Heart right ventricle (tissue), 16 donors: ENCODE data around the gene RFX1. TPM values are rescaled to one million over a fixed set of nuclear protein-coding genes. Genes with fewer than 3 reads are reported as not detected.

Experiments
- ATAC-seq, 8 donors: fragments of 200-7000 bp; cut with Tn5 transposase; one replicate each; pipeline ENCODE4 v1.9.1; 2020; ENCODE audit warnings: mild to moderate bottlenecking in 8 of 8, moderate library complexity in 8 of 8, moderate number of reproducible peaks in 1 of 8
- DNase-seq, 2 donors: peaks; one replicate each; pipeline ENCODE4 v3.0.0-alpha.2; 2020
- H3K27ac ChIP-seq, 10 donors: fragments of 200-600 bp; sonication (generic) in 2 of 10; one replicate each; pipeline versions ENCODE4 v1.5.0 to v1.8.0; 2020 to 2022; ENCODE audit warnings: mild to moderate bottlenecking in 3 of 10
- H3K27me3 ChIP-seq, 7 donors: fragments of 200-600 bp; one replicate each; pipeline ENCODE4 v1.8.0; 2021 to 2022; ENCODE audit warnings: mild to moderate bottlenecking in 2 of 7
- H3K36me3 ChIP-seq, 9 donors: fragments of 200-600 bp; sonication (generic) in 1 of 9; one replicate each; pipeline versions ENCODE4 v1.5.0 to v1.8.0; 2020 to 2022; ENCODE audit warnings: mild to moderate bottlenecking in 2 of 9
- H3K4me1 ChIP-seq, 9 donors: fragments of 200-600 bp; sonication (generic) in 1 of 9; one replicate each; pipeline versions ENCODE4 v1.5.0 to v1.8.0; 2020 to 2022; ENCODE audit warnings: mild to moderate bottlenecking in 4 of 9
- H3K4me3 ChIP-seq, 10 donors: fragments of 200-600 bp; sonication (generic) in 2 of 10; one replicate each; pipeline versions ENCODE4 v1.5.0 to v1.8.0; 2020 to 2022; ENCODE audit warnings: mild to moderate bottlenecking in 7 of 10, moderate library complexity in 2 of 10
- H3K9me3 ChIP-seq, 11 donors: fragments of 200-600 bp in 10 of 11; sonication (generic) in 2 of 11; one replicate each; pipeline versions ENCODE4 v1.5.0 to v1.8.0; 2013 to 2022; ENCODE audit warnings: mild to moderate bottlenecking in 2 of 11, control low read depth in 1 of 11, moderate library complexity in 1 of 11
- WGBS, 2 donors: extraction: QIAGEN DNeasy Blood & Tissue Kit; methylation state at CpG; one replicate each; pipeline ENCODE4 v1.1.7; 2013; ENCODE audit warnings: inconsistent platforms in 1 of 2; 5-methylcytosine and 5-hydroxymethylcytosine counted together
- intact Hi-C, 10 donors: fragments of 100-400 bp; cut with DNase I; formaldehyde crosslinking; loops; one replicate each; pipeline versions ENCODE4 v1.11.1 to v1.14.2; 2022
- polyA plus RNA-seq, 2 donors: library from polyadenylated mRNA; stranded (reverse); fragments of 200-250 nt; gene quantifications; one replicate each; pipeline ENCODE4 v1.2.3, GENCODE V29; 2013
- total RNA-seq, 10 donors: library from RNA; stranded (reverse); fragmentation: NEBNext Ultra II Directional in 3 of 10; extraction: Animal tissue kit (Norgen Biotek cat#: 25700) in 3 of 10; gene quantifications; one replicate each; pipeline versions ENCODE4 v1.2.1 to v1.2.4, GENCODE V29; 2021 to 2023
- TF ChIP-seq, protein P1 (sequence below), 9 donors: fragments of 200-600 bp; sonication (generic) in 2 of 9; IDR thresholded peaks; one replicate each; pipeline versions ENCODE4 v1.5.0 to v1.8.0; 2021 to 2022; ENCODE audit warnings: antibody characterized with exemption in 9 of 9, mild to moderate bottlenecking in 5 of 9, moderate library complexity in 1 of 9
- donor health status: Arrhythmogenic right ventricular cardiomyopathy.
- donor health status: ischemic (EF 13 %, LVEDD 7.1; RV severe dilation, severe dysfunction).
- donor health status: healthy with polysubstance abuse.
- donor health status: DM: no; HTN: yes; CAD: no.
- donor health status: DM: no; HTN: no; CAD: no.
- donor health status: ischemic (EF 25% LVEDD 6.9; RV normal size, moderate dysfunction).
- donor health status: ischemic (EF 25% LVEDD 5.7; RV mildly dilated, moderate dysfunction).
- donor health status: healthy.
- donor health status: DM: yes; HTN: yes; CAD: no.
- donor health status: Ischemic cardiomyopathy.
- donor health status: ischemic (EF 35%, LVEDD 5.7; RV mildly dilated, moderate dysfunction).
- donor health status: nonischemic (EF 11% LVEDD 7.7; RV severe dilation, severe dysfunction).
- donor health status: DM: yes; HTN: yes; CAD: no.
- donor health status: PGD.
- donor health status: ischemic (EF 29% LVEDD 5.4; RV normal size, mild dysfunction).
- donor health status: nonischemic (EF 23%, LVEDD 6.1; RV moderate dilation, normal function).

Gene RFX1
- total and polyA plus RNA-seq, 12 donors = 2.7 to 15.8 (median 11.8) TPM

DNA sequence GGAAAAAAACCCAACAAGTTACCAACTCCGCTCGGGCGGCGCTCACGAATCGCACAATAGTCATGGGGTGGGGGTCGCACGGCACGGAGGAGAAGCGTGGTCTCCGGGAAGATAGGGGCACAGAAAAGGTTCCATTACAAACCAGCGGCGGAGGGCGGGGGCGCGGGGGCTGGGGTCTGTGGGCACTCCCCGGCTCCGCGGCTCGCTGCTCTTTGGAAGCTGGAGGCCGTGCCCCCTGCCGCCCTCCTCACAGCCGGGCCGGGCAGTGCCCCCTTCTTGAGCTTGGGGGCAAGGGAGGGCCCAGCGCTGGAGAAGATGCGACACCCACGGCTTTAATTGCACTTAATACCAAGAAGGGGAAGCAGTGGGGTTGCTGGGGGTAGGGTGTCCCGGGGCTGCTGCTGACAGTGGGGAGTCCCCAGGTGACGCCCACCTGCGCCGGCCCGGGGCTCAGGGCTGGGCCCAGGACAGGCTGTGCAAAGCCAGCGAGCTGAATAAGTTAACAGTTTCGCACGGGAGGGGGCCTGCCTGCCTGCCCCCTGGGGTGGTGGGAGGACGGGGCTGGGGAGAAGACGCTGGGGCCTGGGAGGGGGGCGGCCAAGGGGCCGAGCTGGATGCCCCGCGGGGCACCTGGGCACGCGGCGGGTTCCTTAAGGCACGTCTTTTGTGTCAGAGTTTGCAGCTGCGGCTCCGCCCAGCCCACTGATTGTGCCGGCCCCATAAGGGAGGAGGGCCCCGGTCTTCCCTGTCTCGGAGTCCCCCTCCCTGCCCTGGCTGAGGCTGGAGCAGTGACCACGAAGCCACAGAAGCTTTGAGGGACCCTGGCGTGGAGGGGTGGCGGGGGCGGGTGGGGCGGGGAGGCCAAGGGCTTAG lies 44.1 kb downstream of the RFX1 start:
- intact Hi-C loops = loop anchor here in 1 of 10 donors (10.0 kb wide), 1 partner anchor 83 kb away; no protein-coding TSS in a partner anchor
- Histone ChIP-seq H3K27ac (no peak overlapping the region), H3K9me3 (no peaks in the 10 kb centered on the region), H3K4me1 (peaks cover 0 to 16% (median 0%) of the 10 kb centered on the region in 9 donors), H3K4me3 (peak overlapping the region in 6 of 10 donors; percentile 8 to 33 (median 16)), H3K36me3 (peaks cover 0 to 100% (median 51%) of the 10 kb centered on the region in 9 donors), H3K27me3 (no peaks in the 10 kb centered on the region)
- ATAC-seq = peak in 2 of 8 donors; percentile 4 to 20
- TF ChIP-seq, protein P1, sequence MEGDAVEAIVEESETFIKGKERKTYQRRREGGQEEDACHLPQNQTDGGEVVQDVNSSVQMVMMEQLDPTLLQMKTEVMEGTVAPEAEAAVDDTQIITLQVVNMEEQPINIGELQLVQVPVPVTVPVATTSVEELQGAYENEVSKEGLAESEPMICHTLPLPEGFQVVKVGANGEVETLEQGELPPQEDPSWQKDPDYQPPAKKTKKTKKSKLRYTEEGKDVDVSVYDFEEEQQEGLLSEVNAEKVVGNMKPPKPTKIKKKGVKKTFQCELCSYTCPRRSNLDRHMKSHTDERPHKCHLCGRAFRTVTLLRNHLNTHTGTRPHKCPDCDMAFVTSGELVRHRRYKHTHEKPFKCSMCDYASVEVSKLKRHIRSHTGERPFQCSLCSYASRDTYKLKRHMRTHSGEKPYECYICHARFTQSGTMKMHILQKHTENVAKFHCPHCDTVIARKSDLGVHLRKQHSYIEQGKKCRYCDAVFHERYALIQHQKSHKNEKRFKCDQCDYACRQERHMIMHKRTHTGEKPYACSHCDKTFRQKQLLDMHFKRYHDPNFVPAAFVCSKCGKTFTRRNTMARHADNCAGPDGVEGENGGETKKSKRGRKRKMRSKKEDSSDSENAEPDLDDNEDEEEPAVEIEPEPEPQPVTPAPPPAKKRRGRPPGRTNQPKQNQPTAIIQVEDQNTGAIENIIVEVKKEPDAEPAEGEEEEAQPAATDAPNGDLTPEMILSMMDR (IDR thresholded peaks at IDR 0.05) = no peak
- 77 to 79% methylated on average over 45 to 55 of the region's 55 CpGs for WGBS, 2 donors
- no peak for DNase-seq

DNA sequence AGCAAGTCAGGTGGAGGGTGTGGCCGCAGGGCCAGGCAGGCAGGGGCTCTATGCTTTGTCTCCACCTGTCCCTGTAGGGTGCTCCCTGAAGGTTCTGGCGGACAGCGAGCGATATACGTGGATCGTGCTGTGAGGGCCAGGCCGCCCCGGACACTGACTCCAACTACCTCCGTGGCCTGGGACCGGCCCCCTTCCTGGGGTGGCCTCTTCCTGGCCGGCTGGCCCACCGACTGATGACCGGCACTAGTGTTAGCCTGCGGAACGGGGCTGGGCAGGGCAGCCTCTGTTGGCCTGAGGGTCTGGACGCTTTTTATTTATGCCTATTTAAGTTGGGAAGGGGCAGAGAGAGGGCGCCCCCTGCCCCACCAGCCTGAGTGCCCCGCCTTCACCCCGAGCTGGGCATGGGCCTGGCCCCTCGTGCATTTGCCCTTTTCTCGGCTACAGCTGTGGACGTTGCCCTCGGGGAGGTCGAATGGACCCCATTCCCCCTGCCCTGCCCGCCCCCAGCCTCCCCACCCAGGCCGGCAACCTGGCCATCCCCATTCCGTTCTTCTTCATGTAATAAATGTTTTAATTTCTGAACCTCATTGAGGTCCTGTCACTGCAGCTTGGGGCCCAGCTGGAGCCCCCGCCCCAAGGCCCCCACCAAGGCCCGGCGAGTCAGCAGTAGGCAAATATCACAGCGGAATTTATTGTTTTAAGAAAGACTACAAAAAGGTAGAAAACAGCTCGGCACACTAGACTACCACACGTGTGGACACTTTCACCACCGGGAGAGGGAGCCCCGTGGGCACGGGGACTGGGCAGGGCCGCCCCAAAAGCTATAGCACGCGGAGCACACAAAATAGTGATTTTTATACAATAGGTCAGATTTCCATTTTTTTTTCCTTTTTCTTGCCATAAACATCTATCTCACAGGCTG lies 45.0 kb downstream of the RFX1 start:
- peaks cover 0 to 100% (median 52%) of the 10 kb centered on the region in 9 donors for H3K36me3 ChIP-seq
- DNase-seq = no peak
- 94% methylated on average over 39 of the region's 39 CpGs for WGBS, 2 donors
- peaks cover 0 to 22% (median 0%) of the 10 kb centered on the region in 9 donors for H3K4me1 ChIP-seq
- intact Hi-C loops = loop anchor here in 1 of 10 donors (10.0 kb wide), 1 partner anchor 84 kb away; no protein-coding TSS in a partner anchor
- ATAC-seq = no peak
- H3K27ac ChIP-seq = no peak overlapping the region
- H3K9me3 ChIP-seq = no peaks in the 10 kb centered on the region
- TF ChIP-seq, protein P1 (IDR thresholded peaks at IDR 0.05) = no peak
- no peak overlapping the region for H3K4me3 ChIP-seq
- no peaks in the 10 kb centered on the region for H3K27me3 ChIP-seq

DNA sequence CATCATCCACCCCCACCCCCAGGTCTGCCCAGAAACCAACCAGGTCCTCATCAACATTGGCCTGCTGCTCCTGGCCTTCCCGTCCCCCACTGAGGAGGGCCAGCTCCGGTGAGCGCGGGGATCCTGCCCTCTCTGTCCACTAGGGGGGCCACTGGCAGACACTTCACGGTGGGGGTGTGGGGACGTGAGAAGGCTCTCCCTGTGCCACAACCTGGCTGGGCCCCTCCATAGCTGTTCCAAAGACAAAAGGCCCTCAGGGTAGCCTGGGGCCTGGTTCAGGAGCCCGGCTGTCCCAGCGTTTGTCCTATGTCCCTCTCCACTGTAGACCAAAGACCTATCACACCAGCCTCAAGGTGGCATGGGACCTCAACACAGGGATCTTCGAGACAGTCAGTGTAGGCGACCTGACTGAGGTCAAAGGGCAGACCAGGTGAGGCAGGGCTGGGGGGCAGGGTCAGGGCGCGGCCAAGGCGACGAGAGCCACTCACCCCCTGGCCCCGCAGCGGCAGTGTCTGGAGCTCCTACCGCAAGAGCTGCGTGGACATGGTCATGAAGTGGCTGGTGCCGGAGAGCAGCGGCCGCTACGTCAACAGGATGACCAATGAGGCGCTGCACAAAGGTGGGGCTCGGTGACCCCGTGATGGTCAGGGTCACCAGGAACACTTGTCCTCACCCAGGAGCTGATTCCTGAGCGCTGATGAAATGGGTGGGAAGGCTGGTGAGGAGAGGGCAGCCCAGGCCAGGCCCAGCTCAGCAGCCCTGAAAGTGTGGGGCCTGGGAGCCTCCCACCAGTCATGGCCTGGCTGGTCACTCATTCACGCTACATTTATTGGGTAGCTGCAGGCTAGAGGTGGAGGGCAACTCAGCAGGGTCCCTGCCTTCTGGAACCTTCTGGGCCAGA lies 45.9 kb downstream of the RFX1 start:
- H3K27me3 ChIP-seq = no peaks in the 10 kb centered on the region
- TF ChIP-seq, protein P1 (IDR thresholded peaks at IDR 0.05) = peak in 5 of 9 donors; percentile 9 to 31 (median 26)
- no peak overlapping the region for H3K27ac ChIP-seq
- DNase-seq (no peak), ATAC-seq (peak in 1 of 8 donors; percentile 29)
- intact Hi-C loops = loop anchor here in 5 of 10 donors (10.0 kb wide), 3 partner anchors 45 to 85 kb away; partner anchors contain the start of genes RFX1 (in 2 of the 5) and IL27RA (in 1 of the 5)
- peaks cover 0 to 100% (median 52%) of the 10 kb centered on the region in 9 donors for H3K36me3 ChIP-seq
- H3K4me3 ChIP-seq = no peak overlapping the region
- H3K4me1 ChIP-seq = peaks cover 0 to 22% (median 0%) of the 10 kb centered on the region in 9 donors
- WGBS, 2 donors = 90 to 92% methylated on average over 27 of the region's 27 CpGs
- H3K9me3 ChIP-seq = no peaks in the 10 kb centered on the region
